ENCODE measurements around the gene ZDHHC11B.

- TF ChIP-seq, protein P1, sequence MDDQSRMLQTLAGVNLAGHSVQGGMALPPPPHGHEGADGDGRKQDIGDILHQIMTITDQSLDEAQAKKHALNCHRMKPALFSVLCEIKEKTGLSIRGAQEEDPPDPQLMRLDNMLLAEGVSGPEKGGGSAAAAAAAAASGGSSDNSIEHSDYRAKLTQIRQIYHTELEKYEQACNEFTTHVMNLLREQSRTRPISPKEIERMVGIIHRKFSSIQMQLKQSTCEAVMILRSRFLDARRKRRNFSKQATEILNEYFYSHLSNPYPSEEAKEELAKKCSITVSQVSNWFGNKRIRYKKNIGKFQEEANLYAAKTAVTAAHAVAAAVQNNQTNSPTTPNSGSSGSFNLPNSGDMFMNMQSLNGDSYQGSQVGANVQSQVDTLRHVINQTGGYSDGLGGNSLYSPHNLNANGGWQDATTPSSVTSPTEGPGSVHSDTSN (CRISPR knock-in tag; IDR thresholded peaks at IDR 0.05) = no peak
- no peak for TF ChIP-seq ZNF175 (tag by site-specific recombination; IDR thresholded peaks at IDR 0.05)
- TF ChIP-seq ZNF239 (tag by site-specific recombination; IDR thresholded peaks at IDR 0.05) = no peak
- TF ChIP-seq MYNN (tag by site-specific recombination; IDR thresholded peaks at IDR 0.05; ENCODE audit: borderline replicate concordance) = no peak
Observed at GRCh38 chr5:766666-767431, 17.7 kb downstream of the ZDHHC11B start.
